ENCODE results near the gene AGFG1.

DNA sequence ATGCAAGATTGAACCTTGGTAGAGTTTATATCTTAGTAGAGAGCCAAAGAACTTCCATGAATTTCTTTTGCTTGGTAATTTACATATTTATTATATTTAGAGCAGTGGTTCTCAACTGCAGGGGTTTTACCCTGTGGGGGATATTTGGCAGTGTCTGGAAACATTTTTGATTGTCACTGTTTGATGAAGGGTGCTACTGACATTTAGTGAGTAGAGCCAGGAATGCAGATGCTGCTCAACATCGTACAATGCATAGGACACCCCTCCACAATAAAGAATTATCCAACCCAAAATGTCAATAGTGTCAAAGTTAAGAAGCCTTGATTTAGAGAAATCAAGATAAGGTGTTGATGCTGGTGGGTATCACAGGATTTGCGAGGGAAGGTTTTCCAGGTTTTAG is 14.7 kb downstream of the AGFG1 start:
- TF ChIP-seq CTCF (IDR thresholded peaks at IDR 0.05) (no peak), POLR2A (IDR thresholded peaks at IDR 0.05) (no peak)

Data from testis (tissue), 2 donors.